ENCODE data around the gene KIF23.

GRCh38 chr15:69497076-69497475 lies 82.9 kb downstream of the KIF23 start:
- TF ChIP-seq, protein P1, sequence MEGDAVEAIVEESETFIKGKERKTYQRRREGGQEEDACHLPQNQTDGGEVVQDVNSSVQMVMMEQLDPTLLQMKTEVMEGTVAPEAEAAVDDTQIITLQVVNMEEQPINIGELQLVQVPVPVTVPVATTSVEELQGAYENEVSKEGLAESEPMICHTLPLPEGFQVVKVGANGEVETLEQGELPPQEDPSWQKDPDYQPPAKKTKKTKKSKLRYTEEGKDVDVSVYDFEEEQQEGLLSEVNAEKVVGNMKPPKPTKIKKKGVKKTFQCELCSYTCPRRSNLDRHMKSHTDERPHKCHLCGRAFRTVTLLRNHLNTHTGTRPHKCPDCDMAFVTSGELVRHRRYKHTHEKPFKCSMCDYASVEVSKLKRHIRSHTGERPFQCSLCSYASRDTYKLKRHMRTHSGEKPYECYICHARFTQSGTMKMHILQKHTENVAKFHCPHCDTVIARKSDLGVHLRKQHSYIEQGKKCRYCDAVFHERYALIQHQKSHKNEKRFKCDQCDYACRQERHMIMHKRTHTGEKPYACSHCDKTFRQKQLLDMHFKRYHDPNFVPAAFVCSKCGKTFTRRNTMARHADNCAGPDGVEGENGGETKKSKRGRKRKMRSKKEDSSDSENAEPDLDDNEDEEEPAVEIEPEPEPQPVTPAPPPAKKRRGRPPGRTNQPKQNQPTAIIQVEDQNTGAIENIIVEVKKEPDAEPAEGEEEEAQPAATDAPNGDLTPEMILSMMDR (IDR thresholded peaks at IDR 0.05) = no peak
- TF ChIP-seq POLR2AphosphoS5 (IDR thresholded peaks at IDR 0.05) = no peak
